Testis (tissue), 3 donors: ENCODE results near the gene TCF7L1. TPM values are rescaled to one million over a fixed set of nuclear protein-coding genes. Genes with fewer than 3 reads are reported as not detected.

Experiments used
- DNase-seq: peaks from one replicate; pipeline ENCODE4 v3.0.0-alpha.2; 2019
- H3K27ac ChIP-seq, 2 donors: fragments of 200-600 bp; sonication (generic); one replicate each; pipeline ENCODE4 v1.5.1; 2019
- H3K27me3 ChIP-seq: fragments of 200-600 bp; sonication (generic); one replicate; pipeline ENCODE4 v1.5.1; 2019
- H3K36me3 ChIP-seq: fragments of 200-600 bp; sonication (generic); one replicate; pipeline ENCODE4 v1.5.1; 2017; ENCODE audit warnings: low read depth; ENCODE audit errors: missing control alignments
- H3K4me1 ChIP-seq: fragments of 200-600 bp; sonication (generic); one replicate; pipeline ENCODE4 v1.5.1; 2019
- H3K4me3 ChIP-seq, 2 donors: fragments of 200-600 bp; sonication (generic); one replicate each; pipeline ENCODE4 v1.5.1; 2017 to 2019
- H3K9me3 ChIP-seq: fragments of 200-600 bp; sonication (generic); one replicate; pipeline ENCODE4 v1.5.1; 2017
- POLR2A ChIP-seq: fragments of 450-650 bp; IDR thresholded peaks from one replicate; pipeline ENCODE4 v1.6.1; 2017; ENCODE audit warnings: antibody characterized with exemption, mild to moderate bottlenecking, moderate library complexity
- WGBS, 2 donors: methylation state at CpG; one replicate each; pipeline ENCODE4 v1.1.5; 2018; 5-methylcytosine and 5-hydroxymethylcytosine counted together
- intact Hi-C: fragments of 100-400 bp; cut with DNase I; formaldehyde crosslinking; loops from one replicate; pipeline ENCODE4 v1.15.1; 2023; ENCODE audit warnings: low total_unique reads
- polyA plus RNA-seq: library from polyadenylated mRNA; stranded (reverse); fragments of 350-450 nt; fragmentation: Illumina TruSeq; extraction: RNeasy Lipid Tissue Mini Kit (QIAGEN cat#74804); gene quantifications from one replicate; pipeline ENCODE4 v1.2.3, GENCODE V29; 2014; ENCODE audit warnings: low read depth, low replicate concordance; ENCODE audit not compliant: insufficient read depth
- total RNA-seq, 2 donors: library from RNA; depleted of rRNA; stranded (reverse); fragments of >200 nt; gene quantifications; one replicate each; pipeline ENCODE4 v1.2.3, GENCODE V29; 2016
- TF ChIP-seq, protein P1 (sequence below), 3 experiments: fragments of 450-650 bp in 2 of 3; fragments of 200-600 bp in 1 of 3; sonication (generic) in 1 of 3; IDR thresholded peaks; one replicate each; pipeline ENCODE4 v1.5.1; 2016 to 2019; ENCODE audit warnings: antibody characterized with exemption in 3 of 3, mild to moderate bottlenecking in 2 of 3, moderate library complexity in 1 of 3

Gene TCF7L1
- total and polyA plus RNA-seq, 3 donors from 2014 or later = 6.7 to 11.9 (median 6.7) TPM

GRCh38 chr2:85089585-85089984 is 43.6 kb upstream of the TCF7L1 start:
- Histone ChIP-seq H3K4me1 (no peaks in the 10 kb centered on the region), H3K4me3 (no peak overlapping the region), H3K27ac (no peak overlapping the region), H3K27me3 (no peaks in the 10 kb centered on the region), H3K9me3 (no peaks in the 10 kb centered on the region), H3K36me3 (no peaks in the 10 kb centered on the region)
- intact Hi-C loops = no loop called here
- no peak for TF ChIP-seq POLR2A
- TF ChIP-seq, protein P1, sequence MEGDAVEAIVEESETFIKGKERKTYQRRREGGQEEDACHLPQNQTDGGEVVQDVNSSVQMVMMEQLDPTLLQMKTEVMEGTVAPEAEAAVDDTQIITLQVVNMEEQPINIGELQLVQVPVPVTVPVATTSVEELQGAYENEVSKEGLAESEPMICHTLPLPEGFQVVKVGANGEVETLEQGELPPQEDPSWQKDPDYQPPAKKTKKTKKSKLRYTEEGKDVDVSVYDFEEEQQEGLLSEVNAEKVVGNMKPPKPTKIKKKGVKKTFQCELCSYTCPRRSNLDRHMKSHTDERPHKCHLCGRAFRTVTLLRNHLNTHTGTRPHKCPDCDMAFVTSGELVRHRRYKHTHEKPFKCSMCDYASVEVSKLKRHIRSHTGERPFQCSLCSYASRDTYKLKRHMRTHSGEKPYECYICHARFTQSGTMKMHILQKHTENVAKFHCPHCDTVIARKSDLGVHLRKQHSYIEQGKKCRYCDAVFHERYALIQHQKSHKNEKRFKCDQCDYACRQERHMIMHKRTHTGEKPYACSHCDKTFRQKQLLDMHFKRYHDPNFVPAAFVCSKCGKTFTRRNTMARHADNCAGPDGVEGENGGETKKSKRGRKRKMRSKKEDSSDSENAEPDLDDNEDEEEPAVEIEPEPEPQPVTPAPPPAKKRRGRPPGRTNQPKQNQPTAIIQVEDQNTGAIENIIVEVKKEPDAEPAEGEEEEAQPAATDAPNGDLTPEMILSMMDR (IDR thresholded peaks at IDR 0.05) = no peak
- no peak for DNase-seq
- 40 to 51% methylated on average over 3 to 6 of the region's 6 CpGs for WGBS, 2 donors

- Histone ChIP-seq H3K36me3 (no peaks in the 10 kb centered on the region), H3K4me3 (no peak overlapping the region), H3K9me3 (no peaks in the 10 kb centered on the region), H3K27ac (no peak overlapping the region), H3K27me3 (no peaks in the 10 kb centered on the region), H3K4me1 (no peaks in the 10 kb centered on the region)
- DNase-seq = no peak
- intact Hi-C loops = no loop called here
- TF ChIP-seq, protein P1 (IDR thresholded peaks at IDR 0.05) = no peak
- no peak for TF ChIP-seq POLR2A
- 82 to 92% methylated on average over 2 of the region's 2 CpGs for WGBS, 2 donors
Observed at GRCh38 chr2:85091838-85092237, 41.4 kb upstream of the TCF7L1 start.

GRCh38 chr2:85095094-85095493 is 38.1 kb upstream of the TCF7L1 start:
- TF ChIP-seq, protein P1 (IDR thresholded peaks at IDR 0.05) = no peak
- TF ChIP-seq POLR2A = no peak
- intact Hi-C loops = no loop called here
- Histone ChIP-seq H3K9me3 (no peaks in the 10 kb centered on the region), H3K27ac (no peak overlapping the region), H3K36me3 (no peaks in the 10 kb centered on the region), H3K4me1 (no peaks in the 10 kb centered on the region), H3K4me3 (no peak overlapping the region), H3K27me3 (no peaks in the 10 kb centered on the region)
- DNase-seq = no peak
- 76 to 77% methylated on average over 2 of the region's 2 CpGs for WGBS, 2 donors

GRCh38 chr2:85096616-85097015 is 36.6 kb upstream of the TCF7L1 start:
- no peak overlapping the region for H3K4me3 ChIP-seq
- 80 to 94% methylated on average over 6 of the region's 6 CpGs for WGBS, 2 donors
- no peaks in the 10 kb centered on the region for H3K36me3 ChIP-seq
- TF ChIP-seq, protein P1 (IDR thresholded peaks at IDR 0.05) = no peak
- TF ChIP-seq POLR2A = no peak
- H3K4me1 ChIP-seq = no peaks in the 10 kb centered on the region
- no peak overlapping the region for H3K27ac ChIP-seq
- DNase-seq = no peak
- H3K9me3 ChIP-seq = no peaks in the 10 kb centered on the region
- no peaks in the 10 kb centered on the region for H3K27me3 ChIP-seq
- intact Hi-C loops = no loop called here

GRCh38 chr2:85104228-85104627 is 29.0 kb upstream of the TCF7L1 start:
- intact Hi-C loops = no loop called here
- no peak overlapping the region for H3K4me3 ChIP-seq
- WGBS, 2 donors = 89 to 96% methylated on average over 1 of the region's 1 CpG
- no peaks in the 10 kb centered on the region for H3K9me3 ChIP-seq
- no peak for DNase-seq
- H3K36me3 ChIP-seq = no peaks in the 10 kb centered on the region
- H3K4me1 ChIP-seq = no peaks in the 10 kb centered on the region
- H3K27ac ChIP-seq = no peak overlapping the region
- TF ChIP-seq POLR2A = no peak
- TF ChIP-seq, protein P1 (IDR thresholded peaks at IDR 0.05) = no peak
- H3K27me3 ChIP-seq = no peaks in the 10 kb centered on the region
